22Rv1 (cell line): ENCODE results near the gene SCG3.

Experiments used
- H3K27ac ChIP-seq: fragments of 450-650 bp; 2 replicates; pipeline ENCODE4 v1.5.1; 2017
- CTCF ChIP-seq: fragments of 450-650 bp; IDR thresholded peaks from 2 replicates; pipeline ENCODE4 v1.5.1; 2017; ENCODE audit warnings: mild to moderate bottlenecking
- ZFX ChIP-seq: fragments of 450-650 bp; IDR thresholded peaks from 2 replicates; pipeline ENCODE4 v1.6.1; 2017; ENCODE audit warnings: antibody characterized with exemption, borderline replicate concordance

SCG3 gene

DNA sequence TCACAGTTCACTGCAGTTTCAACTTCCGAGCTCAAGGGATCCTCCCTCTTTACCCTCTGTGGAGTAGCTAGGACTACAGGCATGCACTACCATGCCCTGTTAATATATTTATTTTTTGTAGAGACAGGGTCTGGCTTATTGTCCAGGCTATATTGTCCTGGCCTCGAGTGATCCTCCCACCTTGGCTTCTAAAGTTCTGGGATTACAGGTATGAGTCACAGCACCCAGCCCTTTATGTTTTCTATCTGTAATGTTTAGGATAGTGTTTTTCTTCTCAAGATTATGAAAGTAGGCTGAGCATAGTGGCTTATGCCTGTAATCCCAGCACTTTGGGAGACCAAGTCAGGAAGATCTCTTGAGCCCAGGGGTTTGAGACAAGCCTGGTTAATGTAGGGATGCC, 11.9 kb upstream of the SCG3 start:
- no peak for TF ChIP-seq CTCF
- no peak for TF ChIP-seq ZFX
- no peak overlapping the region for H3K27ac ChIP-seq

GRCh38 chr15:51672155-51672687, 9.1 kb upstream of the SCG3 start:
- no peak for TF ChIP-seq ZFX
- no peak for TF ChIP-seq CTCF
- no peak overlapping the region for H3K27ac ChIP-seq

DNA sequence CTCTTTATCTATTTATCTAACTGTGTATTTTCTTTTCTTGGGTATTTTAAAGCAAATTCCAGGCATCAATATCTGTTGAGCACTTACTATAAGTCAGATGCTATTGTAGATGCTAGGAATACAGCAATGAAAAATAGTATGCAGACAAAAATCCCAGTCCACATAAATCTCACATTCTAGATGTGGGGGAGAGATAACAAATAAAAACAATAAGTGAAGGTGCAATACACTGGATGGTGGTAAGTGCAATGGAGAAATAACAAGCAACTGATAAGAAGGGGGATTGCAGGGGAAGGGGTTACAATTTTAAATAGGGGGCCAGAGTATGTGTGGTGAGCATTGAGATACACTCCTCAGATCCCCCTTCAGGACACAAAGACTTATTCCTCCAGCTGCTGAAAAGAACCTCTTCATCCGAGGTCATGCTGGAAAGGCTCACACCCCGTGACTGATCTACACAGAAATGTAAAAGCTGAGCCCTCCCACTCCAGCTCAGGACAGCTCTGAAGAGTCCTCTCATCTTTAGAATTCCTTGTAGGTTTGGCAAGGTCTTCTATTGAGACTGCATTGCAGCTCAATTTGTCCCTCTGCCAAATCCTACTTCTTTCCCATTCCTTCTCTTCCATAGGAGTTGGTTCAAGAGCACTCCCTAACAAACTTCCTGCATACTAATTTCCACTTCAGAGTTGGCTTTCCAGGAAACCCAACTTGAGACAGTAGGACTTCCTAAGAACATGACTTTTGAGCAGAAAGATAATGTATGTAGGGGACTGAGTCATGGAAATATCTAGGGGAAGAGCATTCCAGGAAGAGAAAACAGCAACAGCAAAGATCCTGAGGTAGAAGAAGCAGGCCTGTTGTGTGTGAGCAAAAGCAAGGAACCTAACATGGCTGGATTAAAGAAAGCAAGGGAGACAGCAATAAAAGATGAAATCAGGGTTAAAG, 8.1 kb upstream of the SCG3 start:
- TF ChIP-seq CTCF (no peak), ZFX (no peak)
- no peak overlapping the region for H3K27ac ChIP-seq

- no peak overlapping the region for H3K27ac ChIP-seq
- TF ChIP-seq CTCF (no peak), ZFX (no peak)
Measured at GRCh38 chr15:51675234-51675633, 6.1 kb upstream of the SCG3 start.

GRCh38 chr15:51677021-51677420, 4.3 kb upstream of the SCG3 start:
- TF ChIP-seq ZFX (no peak), CTCF (no peak)
- no peak overlapping the region for H3K27ac ChIP-seq

DNA sequence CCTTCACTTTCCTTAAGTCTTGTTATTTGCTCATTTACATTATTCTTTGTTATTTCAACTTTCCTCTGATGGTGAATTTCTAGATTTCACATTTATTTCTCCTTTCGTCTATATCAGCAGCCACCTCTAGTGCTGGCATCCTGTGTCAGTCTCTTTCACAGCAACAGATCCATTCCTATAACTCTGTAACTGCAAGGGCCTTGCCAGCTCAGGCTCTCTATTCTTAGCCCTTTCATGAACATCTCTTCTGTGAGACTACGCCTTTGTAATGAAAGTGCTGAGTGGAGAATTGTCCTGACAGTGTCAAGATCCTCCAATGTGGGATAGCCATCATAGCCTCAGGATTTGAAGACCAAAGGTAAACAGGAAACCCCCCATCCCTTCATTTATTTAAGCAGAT, 3.9 kb upstream of the SCG3 start:
- TF ChIP-seq ZFX: no peak
- TF ChIP-seq CTCF: no peak
- no peak overlapping the region for H3K27ac ChIP-seq

GRCh38 chr15:51678096-51678495, 3.2 kb upstream of the SCG3 start:
- TF ChIP-seq ZFX (no peak), CTCF (no peak)
- H3K27ac ChIP-seq: no peak overlapping the region
